NCI-H1436 (cell line): ENCODE measurements around the gene RGP1.

Experiments
- DNase-seq: peaks from one replicate; lab custom pipeline; 2025; lab: John Stamatoyannopoulos, UW

RGP1 gene

DNA sequence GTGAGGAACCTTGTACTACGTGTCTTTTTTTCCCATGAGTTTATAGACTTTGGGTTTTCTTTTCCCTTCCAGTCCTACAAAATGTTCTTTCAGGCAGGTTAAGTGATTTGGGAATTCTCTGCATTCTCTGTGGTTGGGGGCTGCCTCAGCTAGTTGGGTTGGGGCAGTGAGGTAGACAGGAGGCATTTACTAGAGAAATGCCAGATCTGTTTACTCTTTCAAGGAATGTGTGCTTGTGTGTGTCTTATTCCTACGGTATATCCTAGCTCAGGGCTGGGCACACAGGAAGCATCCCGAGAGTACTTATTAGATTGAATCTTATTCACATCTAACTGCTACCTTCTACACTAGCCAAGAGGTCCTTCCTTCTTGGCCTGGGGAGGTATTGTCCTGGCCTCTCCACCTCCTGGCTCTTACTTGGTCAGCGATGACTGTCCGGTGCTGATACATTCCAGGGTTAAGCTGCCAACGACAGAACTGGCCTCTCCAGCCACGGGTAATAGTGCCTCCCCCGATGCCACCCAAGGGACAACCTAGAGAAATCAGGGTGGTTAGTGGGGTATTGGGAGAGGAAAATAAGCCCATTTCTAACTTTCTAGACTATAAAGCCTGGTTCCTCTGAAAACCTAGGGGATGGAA is 5.1 kb upstream of the RGP1 start:
- DNase-seq: no peak

GRCh38 chr9:35745569-35745968 is 3.5 kb upstream of the RGP1 start:
- DNase-seq: no peak

DNA sequence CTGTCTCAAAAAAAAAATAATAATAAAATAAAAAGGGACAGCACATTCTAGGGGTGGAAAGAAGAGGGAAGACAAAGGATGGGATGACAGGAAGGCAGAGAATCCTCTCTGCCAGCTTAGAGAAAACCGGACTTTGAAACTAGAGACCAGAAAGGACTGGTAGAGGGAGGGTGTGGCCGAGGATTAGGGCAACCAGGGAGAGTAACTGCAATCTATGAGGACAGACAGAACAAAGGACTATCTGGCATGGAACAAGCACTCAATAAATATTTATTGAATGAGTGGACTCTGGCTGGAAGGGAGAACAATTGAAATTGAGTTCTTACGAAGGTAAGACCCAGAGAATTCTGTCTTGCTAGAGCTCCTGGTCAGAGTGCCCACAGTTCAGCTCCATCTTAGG is 2.5 kb upstream of the RGP1 start:
- DNase-seq: no peak

DNA sequence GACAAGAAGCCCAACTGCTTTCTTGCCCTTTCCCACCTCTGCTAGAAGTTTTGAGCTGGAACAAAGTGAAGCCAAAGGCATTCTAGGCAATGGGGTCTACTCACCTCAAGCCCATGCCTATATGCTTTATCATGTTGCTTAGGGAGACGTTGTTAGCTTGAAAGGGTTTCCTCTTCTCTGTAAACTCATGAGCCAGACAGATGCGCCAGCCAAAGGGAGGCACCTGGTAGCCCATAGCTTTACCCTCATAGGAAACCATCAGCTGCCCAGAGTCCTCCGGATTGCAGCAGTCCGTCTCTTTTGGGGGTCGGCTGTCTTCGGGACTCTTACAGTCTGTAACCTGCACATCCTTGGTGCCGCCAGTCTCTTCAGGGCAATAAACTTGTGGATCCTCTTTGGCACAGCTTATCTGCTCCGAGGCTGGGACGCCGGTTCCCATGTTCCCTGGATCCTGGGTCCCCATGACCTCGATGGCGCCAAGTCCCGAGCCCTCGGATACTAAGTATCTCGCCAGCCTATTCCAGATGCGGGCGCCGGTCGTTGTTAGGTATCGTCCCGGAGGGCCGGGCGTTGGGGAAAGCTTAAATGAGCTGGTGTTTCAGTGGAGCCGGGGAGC is 737 bp upstream of the RGP1 start:
- DNase-seq: no peak

DNA sequence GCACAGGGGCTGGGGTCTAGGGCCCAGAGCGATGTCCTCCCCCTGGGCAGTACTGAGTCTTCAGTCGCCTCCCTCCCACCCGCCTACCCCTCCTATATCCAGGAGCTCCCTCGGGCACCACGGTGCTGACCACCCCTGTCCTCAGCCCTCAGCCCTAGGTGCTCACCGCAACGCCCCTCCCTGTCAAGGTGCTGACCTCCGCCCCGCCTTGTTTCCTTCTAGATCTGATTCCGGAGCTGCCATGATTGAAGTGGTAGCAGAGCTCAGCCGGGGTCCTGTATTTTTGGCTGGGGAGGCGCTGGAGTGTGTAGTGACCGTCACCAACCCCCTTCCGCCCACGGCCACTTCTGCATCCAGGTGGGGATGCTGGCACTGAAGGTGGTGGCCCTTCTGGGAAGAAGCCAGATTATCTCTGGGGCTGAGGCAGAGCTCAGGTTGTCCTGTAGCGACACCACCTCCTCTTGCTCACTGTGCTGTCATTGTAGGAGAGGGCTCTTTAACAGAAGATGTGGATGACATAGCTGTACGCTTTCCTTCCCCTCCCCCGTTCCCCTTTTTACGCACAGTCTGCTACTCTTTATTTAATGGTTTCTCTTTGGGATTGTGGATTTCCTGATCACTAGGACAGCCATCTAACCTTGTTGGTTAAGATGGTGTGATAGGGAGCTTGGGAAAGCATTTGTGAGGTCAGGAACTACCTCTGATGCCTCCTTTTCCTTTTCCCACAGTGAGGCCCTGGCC is 598 bp downstream of the RGP1 start:
- no peak for DNase-seq

GRCh38 chr9:35750256-35750531 is 1.1 kb downstream of the RGP1 start:
- no peak for DNase-seq

- no peak for DNase-seq
Measured at GRCh38 chr9:35753466-35753865, 4.4 kb downstream of the RGP1 start.

- DNase-seq: no peak
Measured at GRCh38 chr9:35754264-35754663, 5.2 kb downstream of the RGP1 start, which contains the start of gene MSMP. Gene MSMP, minus strand, starts transcription at chr9:35754276. Its CDS starts 147 bp downstream, at chr9:35754129.

DNA sequence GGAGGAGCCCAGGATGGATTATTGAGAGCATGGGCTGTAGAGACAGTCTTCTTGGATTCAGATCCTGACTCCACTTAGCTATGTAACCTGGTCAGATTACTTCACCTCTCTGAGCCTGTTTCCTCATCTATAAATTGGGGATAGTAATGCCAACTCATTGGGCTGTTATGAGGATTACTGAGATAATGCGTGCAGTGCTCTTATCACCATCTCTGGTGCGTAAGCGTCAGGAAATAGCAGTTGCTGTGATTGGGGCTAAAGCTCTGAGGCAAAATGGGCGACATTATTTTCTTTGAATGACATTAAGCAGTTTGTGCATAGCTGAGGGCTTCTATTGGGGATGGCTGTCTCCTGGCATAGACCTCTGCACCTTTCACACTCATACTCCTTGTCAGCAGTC is 6.0 kb downstream of the RGP1 start:
- no peak for DNase-seq

DNA sequence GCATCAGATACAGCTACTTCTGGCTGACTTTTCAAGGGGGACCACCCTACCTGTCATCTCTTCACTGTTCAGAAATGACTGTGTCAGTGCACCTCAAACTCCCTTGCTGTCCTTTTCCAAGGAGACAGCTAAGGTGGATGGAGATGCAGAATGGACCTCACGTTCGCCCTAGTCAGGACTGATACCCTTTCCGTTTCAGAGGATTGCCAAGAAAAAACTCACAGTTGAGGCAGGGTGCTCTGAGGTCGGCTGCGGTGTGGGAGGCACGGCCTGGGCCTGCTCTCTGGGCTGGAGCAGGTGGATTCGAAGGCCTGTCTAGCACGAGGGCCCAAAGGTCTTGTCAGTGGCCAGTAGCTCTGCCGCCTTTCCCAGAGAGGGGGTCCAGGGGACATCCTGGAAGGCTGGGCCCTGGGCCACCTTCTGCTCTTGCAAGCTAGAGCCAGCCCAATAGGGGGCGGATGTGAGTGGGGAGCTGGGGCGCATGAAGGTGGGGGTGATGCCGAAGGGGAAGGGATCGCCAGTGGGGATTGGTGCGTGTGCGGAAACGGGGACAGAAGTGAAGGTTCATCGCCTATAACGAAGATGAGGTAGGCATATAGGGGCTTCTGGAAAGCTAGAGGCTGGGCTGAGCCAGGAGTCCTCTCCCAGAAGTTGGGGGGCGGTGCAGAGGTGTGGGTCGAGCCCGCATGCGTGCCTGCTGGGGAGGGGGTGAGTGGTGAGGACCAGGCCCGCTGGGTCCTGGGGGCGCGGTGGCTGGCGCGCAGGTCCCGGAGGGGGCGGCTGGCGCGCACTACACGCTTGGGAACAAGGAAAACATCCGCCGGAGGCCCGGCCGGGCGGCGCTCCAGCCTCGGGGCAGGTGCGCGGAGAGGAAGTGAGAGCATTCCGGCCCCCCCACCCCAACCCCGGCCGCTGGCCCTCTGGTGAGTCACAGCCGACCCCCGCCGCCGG is 7.5 kb downstream of the RGP1 start:
- DNase-seq: peak; percentile 65

DNA sequence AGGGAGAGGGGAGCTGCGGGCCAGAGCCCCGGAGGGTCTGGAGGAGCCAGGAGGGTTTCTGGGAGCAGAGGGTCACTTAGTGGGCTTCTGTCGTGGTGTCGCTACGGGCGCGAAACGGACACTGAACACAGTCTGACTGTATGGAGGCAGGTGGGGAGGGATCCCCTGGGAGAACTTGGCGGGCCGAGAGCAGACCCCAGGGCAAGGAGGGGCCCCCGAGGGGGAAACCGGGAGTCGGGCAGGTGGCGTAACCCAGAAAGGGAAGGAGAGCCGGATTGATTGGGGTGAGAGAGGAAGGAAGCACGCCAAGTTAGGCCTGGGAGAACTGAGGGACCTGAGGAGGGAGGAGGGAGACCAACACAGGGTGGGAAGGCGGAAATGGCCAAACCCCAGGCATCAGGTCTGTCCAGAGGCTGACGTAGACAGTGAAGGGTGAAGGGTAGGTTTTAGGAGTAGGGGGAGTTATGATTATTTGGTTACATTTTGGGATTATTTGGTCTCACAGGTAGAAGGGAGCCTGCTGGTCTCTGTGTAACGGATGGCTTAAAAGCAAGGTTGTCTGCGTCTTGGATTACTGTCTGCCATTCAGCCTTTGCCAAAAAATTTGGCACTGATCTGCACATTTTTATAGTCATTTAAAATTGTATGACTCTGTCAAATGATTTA is 8.3 kb downstream of the RGP1 start:
- peak; percentile 64 for DNase-seq

GRCh38 chr9:35757892-35758275 is 8.8 kb downstream of the RGP1 start:
- DNase-seq: no peak

DNA sequence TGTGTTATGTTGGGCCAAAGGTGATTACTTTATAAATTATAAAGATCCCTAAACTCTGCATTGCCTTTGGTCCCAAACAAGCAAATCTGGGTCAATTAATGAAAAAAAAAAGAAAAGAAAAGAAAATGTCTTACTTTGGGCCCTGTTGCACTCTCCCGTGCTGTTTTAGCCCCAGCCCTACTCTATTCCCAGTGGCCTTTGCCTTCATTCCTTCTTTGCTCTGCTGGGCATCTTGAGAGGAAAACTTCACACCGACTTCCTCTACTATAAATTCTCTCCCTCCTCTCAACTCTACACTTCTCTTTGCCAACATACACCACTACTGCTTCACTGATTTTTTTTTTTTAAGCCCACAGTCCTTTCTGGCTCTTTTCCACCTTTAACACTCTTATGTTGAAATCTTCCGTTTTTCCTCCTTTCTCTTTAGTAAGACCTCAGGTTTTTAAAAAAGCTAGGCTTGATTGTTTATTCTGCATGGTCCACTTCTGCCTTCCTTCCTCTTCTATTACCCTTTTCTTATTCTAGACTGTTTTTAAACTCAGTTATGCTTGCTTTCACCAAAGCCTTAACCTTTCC is 9.5 kb downstream of the RGP1 start:
- no peak for DNase-seq

DNA sequence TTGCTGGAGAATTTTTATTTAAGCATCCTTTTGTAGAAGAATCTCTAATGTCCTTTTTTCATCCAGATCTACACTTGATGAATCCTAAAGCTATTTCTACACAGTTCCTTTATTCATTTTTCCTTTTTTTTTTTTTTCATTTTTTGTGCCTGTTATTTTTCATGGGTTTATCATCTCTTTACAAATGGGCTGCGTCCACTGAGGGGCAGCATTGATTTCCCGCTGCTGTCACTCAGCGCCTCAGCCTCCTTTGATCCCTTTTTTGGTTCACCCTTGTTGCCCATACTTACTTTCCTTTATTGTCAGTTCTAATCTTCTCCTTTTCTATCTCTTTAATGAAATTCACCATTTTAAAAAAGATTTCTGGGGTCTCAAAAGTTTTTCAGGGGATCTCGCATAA is 10.7 kb downstream of the RGP1 start:
- no peak for DNase-seq

- DNase-seq: no peak
Measured at GRCh38 chr9:35760651-35761050, 11.6 kb downstream of the RGP1 start.

DNA sequence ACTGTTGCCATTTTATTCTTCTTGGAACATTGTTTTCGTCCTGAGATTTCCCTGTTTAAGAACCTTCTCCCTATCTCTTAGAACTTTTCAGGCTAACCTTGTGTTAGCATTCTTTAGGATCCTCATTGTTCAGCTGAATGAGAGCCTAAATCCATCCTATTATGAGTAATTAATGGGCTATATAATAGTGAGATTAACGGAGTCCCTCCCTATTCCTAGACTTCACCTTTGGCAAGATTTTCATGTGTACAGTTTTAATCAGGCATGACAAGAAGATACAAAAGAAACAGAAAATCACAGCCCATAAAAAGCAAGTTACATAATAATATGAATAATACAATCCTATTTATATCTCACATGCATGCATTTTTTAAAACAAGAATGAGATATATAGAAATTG is 14.1 kb downstream of the RGP1 start:
- no peak for DNase-seq

DNA sequence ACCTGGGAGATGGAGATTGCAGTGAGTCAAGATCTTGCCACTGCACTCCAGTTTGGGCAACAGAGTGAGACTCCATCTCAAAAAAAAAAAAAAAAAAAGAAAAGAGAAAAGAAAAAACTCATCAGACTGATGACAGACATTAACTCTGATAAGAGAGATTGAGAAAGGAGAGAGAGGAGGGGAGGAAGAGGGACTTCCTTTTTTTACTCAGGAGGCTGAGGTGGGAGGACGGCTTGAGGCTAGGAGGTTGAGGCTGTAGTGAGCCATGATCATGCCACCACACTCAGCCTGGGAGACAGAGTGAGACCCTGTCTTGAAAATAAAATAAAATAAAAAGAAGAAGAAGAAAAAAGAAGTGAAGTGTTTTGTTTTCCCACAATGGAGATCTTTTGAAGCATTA is 14.7 kb downstream of the RGP1 start:
- no peak for DNase-seq

- DNase-seq: no peak
Measured at GRCh38 chr9:35766997-35767396, 17.9 kb downstream of the RGP1 start.

DNA sequence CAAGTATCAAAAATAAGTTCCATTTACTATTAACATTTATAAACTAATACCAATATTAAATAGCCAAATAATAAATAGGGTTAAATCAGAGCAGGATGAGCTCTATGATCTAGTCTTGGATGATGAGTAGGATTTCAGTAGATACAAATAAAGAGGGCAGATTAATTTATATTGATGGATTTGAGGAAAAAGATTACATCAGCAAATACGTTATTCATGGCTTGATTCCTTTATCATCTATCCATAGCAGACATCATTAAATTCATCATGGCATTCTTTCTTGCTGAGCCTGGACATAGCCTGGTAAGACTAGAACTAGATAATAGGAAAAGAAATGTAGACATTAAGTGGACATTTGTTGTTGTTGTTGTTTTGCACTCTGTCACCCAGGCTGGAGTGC is 18.4 kb downstream of the RGP1 start:
- DNase-seq: no peak

DNA sequence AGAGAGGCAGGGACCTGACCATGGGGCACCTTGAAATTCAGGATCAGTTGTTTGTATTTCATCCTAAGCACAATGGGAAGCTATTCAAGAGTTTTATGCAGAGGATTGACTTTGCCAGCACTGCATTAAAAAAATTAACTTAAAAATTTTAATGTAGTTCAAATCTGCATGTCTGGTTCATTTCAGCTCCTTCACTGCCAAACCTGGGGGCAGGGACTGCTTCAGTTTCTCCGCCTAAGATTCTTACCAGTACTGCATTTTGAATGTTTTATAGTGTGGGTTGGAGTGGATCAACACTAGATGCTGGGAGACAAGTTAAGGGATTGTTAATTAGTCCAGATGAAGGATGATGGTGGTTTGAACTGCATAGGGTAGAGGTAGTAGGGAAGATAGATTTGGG is 20.7 kb downstream of the RGP1 start:
- DNase-seq: no peak

DNA sequence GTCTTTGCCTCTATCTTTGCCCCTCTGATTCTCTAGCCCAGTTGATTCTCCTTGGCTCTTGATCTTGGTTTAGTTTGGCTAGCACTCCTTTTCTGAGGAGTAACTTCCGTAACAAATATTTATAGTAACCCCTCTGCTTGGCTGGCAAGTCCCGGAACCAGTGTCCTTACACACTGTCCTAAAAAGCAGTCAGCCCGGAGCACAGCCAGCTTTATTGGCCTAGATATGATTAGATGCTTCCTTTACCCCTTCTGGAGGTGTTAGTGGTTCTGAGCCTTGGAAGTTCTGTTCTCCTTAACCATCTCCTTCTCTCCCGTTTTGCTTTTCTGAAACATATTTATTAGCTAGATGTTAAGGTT is 22.0 kb downstream of the RGP1 start:
- DNase-seq: no peak

DNA sequence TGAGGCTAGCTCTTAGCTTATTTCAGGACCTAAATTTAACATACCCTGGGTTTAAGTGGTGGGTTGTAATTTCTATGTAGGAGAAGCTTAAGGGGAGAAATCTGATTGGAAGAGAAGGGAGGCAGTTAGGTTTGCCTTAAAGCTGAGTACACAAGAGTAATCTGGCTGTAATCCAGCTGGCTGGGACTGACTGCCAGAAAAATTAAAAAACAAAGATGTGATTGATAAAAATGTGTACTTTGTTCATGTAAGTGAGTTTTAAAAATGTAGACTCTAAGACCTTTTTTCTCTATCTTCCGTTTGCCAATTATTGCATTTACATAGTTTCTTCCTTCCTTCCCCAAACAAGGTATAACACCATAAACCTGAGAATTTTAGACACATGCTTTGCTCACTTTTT is 22.4 kb downstream of the RGP1 start:
- DNase-seq: peak; percentile 58
